ENCODE data around the gene RPS27A.
"Not testable (repeated sequence)": the region's sequence is repeated elsewhere in the genome, so short reads cannot be mapped to it uniquely, and the experiment has no call there.

The RPS27A gene

DNA sequence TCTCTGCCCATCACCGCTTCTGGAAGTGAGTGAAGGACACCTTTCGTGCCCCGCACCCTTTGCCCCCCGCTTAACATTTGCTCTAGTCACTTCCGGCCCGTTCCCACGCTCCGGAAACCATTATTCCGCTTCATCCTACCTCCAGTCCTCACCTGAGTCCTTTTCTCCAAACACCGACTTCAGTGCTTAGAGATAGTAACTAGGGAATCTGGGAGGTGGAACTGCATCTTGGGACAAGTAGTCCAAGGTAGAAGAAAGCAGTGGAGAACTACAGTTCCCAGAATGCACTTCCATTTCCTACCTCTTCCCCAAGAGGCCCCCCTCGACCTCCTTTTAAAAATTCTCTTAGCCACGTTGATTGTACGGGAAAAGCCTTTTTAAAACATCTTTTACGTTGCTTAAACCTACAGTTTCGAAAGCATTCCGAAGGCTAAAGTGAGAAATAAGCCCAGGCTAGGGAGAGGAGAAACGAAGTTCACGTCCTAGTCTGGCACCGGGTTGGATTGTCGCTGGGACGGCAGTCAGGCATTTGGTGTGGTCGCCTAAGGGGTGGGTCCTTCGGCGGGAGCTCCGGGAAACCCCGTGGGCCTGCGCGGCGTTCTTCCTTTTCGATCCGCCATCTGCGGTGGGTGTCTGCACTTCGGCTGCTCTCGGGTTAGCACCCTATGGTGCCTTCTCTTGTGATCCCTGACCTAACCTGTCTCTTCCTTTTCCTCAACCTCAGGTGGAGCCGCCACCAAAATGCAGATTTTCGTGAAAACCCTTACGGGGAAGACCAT, at the start of gene RPS27A, which contains the start of gene CLHC1:
Gene RPS27A, plus strand, starts transcription at position 605 of the 779 bp plus-strand sequence. Its CDS starts 137 bp downstream, at position 742.
Gene CLHC1, minus strand, starts transcription at position 210 of the 779 bp plus-strand sequence. CDS start 9,882 bp downstream, outside the sequence.
- peak; percentile 91 to 92 for DNase-seq (ENCODE audit: low read depth in 2 of 2)

- DNase-seq (ENCODE audit: low read depth in 2 of 2) = not testable (repeated sequence)
Observed at GRCh38 chr2:55186837-55187236, 45.7 kb upstream of the RPS27A start.

- not testable (repeated sequence) for DNase-seq (ENCODE audit: low read depth in 2 of 2)
Observed at GRCh38 chr2:55191888-55192287, 40.6 kb upstream of the RPS27A start.

DNA sequence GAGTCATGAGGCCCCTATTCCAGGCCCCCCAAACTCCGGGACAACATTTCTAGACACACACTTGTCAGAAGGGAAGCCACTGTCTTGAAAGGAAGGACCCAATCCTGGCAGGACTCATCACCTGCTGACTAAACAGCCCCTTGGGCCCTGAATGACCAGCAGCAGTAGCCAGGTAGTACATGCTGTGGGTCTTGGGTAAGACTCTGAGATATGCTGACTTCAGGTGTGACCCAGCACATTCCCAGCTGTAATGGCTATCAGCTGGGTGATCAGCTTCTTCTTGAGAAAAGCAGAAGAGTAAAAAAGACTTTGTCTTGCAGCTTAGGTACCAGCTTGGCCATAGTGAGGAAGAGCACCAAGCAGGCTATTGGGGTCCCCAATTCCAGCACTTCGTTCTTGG, 36.0 kb upstream of the RPS27A start:
- no peak for DNase-seq (ENCODE audit: low read depth in 2 of 2)

- DNase-seq (ENCODE audit: low read depth in 2 of 2) = no peak
Observed at GRCh38 chr2:55200416-55200815, 32.1 kb upstream of the RPS27A start.

GRCh38 chr2:55204536-55204935, 28.0 kb upstream of the RPS27A start:
- DNase-seq (ENCODE audit: low read depth in 2 of 2) = no peak

- DNase-seq (ENCODE audit: low read depth in 2 of 2) = no peak
Observed at GRCh38 chr2:55204950-55205349, 27.5 kb upstream of the RPS27A start.

DNA sequence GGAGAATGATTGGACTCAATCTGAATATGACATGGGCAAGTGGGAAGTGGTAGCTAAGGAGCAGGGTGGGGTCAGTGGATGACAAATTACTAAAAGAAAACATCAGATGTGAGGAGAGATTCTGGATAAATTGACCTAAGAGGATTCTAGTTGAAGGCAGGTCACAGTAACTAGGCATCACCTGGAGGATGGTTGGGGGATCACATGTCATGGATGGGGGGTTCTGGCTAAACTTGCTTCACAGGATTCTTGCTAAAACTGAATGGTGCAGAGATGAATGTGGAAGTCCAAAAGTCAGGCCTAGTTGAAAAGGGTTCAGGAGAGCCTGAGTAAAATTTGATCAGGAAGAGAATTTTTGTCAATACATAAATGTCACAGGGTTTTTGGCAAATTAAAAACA, 18.7 kb upstream of the RPS27A start:
- DNase-seq (ENCODE audit: low read depth in 2 of 2) = no peak

DNA sequence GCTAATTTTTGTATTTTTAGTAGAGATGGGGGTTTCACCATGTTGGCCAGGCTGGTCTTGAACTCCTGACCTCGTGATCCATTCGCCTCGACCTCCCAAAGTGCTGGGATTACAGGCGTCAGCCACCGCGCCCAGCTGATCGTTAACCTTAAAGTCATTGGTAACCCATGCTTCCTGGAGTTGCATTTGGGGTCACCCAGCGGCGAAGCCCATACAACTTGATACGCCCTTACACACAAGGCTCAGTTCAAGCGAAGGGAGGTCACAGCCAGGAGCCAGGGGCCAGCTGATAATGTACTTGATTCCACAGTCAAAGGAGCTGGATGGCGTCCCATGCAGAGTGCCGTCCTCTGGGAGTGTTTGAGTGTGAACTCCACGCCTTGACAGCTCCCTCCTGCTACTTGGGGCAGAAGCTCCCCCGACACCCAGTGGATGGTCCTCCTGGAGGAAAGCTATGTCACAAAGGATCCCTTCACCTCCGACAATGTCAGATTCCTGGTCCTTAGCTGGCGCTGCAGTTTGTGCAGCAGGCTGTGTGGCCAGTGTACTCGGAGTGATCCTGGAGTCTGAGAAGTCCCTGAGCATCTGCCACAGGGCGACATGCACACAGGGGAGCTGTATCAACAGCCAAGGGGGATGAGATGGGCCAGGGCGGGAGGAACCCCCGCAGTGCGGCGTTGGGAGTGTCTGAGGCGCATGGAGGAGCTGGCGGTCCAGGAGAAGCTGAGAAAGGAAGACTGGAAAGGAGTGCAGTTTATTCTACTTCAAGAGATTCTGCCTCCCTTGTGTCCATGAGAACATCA, 8.3 kb upstream of the RPS27A start:
- no peak for DNase-seq (ENCODE audit: low read depth in 2 of 2)

DNA sequence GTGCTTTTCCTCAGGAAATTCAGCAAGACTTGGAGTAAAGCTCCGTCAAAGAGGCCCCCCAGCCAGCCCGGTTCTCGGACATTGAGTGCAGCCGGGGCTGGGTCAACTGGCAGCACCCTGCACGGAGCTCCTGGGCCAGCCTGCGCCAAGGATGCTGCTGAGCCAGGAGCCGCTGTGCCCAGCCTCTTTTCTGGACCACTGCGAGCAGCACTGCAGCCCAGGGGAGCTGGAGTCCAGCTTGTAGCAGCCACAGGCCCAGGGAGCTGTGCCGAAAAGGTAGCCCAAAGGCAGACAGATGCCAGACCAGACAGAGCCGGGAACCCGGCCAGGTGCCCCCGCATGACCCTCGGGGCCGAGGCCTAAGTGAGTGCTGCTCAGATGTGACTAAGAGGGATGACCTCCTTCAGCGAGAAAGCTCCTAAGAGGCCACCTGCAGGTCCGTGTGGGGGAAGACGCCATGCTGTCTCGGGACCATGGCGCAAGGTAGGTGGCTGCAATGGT, 7.7 kb upstream of the RPS27A start:
- no peak for DNase-seq (ENCODE audit: low read depth in 2 of 2)

- no peak for DNase-seq (ENCODE audit: low read depth in 2 of 2)
Observed at GRCh38 chr2:55225481-55226020, 6.9 kb upstream of the RPS27A start.

GRCh38 chr2:55227437-55228225, 4.9 kb upstream of the RPS27A start:
- not testable (repeated sequence) for DNase-seq (ENCODE audit: low read depth in 2 of 2)

DNA sequence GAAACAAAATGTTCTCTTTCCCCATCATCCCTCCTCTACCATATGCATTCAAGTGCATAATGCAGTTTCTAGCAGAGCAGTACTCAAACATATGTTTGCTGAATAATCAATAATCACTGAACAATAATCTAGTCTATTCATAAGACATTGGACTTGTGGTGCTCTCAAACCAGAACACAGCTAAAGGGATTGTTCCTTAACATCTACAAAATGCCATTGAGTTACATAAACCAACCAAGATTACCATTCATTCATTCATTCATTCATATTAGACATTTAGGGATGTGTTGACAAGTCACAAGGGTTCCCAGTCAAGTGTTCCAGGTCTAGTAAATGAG, 4.3 kb upstream of the RPS27A start:
- DNase-seq (ENCODE audit: low read depth in 2 of 2) = no peak

- DNase-seq (ENCODE audit: low read depth in 2 of 2) = no peak
Observed at GRCh38 chr2:55229221-55229620, 3.3 kb upstream of the RPS27A start.

DNA sequence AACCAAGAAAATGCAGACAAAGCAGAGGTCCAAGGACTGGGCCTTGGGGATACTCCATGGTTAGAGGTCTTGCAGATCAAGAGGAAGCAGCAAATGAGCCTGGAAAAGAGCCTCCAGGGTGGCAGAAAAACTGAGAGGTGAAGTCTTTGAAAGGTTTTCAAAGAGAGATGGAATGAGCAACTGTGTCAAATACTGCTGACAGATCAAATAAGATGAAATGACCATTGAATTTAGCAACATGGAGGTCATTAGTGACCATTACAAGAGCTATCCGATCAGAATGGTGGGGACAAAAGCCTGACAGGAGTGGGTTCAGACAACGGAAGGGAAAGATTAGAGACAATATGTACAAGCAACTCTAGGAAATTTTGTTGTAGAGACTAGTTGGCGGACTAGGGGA, 1.9 kb upstream of the RPS27A start:
- no peak for DNase-seq (ENCODE audit: low read depth in 2 of 2)

DNA sequence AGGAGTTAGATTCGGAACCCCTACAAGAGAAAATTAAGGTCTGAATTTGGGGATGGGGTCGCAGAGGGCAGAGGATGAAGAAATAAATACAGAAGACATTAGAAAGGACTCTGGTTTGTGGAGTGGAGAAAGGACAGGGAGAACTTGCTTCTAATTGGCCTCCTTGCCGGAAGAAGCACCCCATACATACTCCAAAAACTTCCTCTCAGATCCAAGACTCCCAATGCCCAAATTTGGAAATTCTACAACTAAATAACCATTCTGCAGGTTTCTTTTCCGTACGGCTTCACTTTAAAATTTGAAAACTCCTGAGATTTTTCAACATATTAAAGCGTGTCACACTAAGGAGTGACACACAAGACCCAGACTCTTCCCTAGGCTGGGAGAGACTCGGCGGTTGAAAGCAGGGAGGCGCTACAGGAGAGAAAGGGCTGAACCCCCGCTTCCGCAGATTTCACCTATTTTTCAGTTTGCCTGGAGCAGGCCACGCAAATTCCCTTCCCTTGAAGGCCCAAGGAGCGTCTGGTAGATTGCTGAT, 873 bp upstream of the RPS27A start:
- no peak for DNase-seq (ENCODE audit: low read depth in 2 of 2)

DNA sequence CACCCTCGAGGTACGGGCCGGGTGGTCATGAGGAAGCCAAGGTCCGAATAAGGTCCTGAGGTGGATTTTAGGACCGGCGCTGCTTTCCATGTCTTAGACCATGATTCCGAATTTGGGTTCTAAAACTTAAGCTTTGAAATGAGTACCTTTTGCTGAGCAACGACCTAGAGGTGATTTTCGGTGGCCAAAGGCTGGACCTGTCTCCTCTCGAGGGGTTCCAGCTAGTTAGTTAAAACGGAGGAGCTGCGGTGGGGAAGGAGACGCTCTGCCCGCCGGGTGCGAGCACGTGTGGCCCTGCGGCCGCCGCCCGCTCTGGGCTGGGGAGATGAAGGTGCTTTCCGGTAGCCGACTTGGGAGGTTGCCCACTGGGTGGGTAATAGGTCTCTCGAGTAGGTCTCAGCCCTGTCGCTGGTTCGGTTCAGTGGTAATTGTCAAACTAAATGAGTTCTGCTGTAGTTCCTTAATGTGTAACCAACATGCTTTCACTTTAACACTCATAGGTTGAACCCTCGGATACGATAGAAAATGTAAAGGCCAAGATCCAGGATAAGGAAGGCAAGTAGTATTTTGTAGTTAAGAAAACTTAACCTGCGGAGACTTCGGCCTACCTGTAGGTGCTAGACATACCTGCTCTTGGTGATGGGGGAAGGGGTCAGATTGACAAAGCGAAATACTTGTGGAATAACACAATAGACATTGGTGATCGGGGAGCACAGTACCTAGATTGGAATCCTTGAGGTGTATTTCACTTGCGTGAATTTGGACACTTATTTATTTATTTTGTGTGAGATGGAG, 572 bp downstream of the RPS27A start:
- DNase-seq (ENCODE audit: low read depth in 2 of 2) = peak; percentile 34 to 35

GRCh38 chr2:55233658-55233940, 1.1 kb downstream of the RPS27A start:
- DNase-seq (ENCODE audit: low read depth in 2 of 2) = no peak

GRCh38 chr2:55235724-55236538, 3.4 kb downstream of the RPS27A start:
- DNase-seq (ENCODE audit: low read depth in 2 of 2) = no peak

GRCh38 chr2:55236992-55237543, 4.6 kb downstream of the RPS27A start:
- DNase-seq (ENCODE audit: low read depth in 2 of 2) = no peak

Data from stimulated activated CD8-positive, alpha-beta memory T cell treated with anti-CD3 and anti-CD28 coated beads, Interleukin-7, amount 100 ng/mL, for 1 hour (primary cell).